Stomach (tissue), 4 donors: ENCODE results near the gene PRKG1.
"Not testable (repeated sequence)": the region's sequence is repeated elsewhere in the genome, so short reads cannot be mapped to it uniquely, and the experiment has no call there.

Source experiments
- EP300 ChIP-seq: sonication (generic); formaldehyde crosslinking; IDR thresholded peaks from one replicate; pipeline ENCODE4 v1.6.1; 2017; ENCODE audit warnings: antibody characterized with exemption
- POLR2A ChIP-seq, 4 donors: fragments of 450-650 bp; IDR thresholded peaks; one replicate each; pipeline ENCODE4 v1.6.1; 2016; ENCODE audit warnings: antibody characterized with exemption in 4 of 4, control low read depth in 2 of 4, mild to moderate bottlenecking in 1 of 4, moderate library complexity in 1 of 4
- POLR2AphosphoS5 ChIP-seq, 3 donors: sonication (generic); formaldehyde crosslinking; IDR thresholded peaks; one replicate each; pipeline ENCODE4 v1.6.1; 2016; ENCODE audit warnings: antibody characterized with exemption in 3 of 3

- TF ChIP-seq POLR2A (IDR thresholded peaks at IDR 0.05); POLR2AphosphoS5 (IDR thresholded peaks at IDR 0.05); EP300: not testable (repeated sequence)
These were observed 201.8 kb downstream of the PRKG1 start for GRCh38 chr10:51276097-51276496.
